HG03354 (cell line): ENCODE data around the gene PTGES3.
"Not testable (repeated sequence)": the region's sequence is repeated elsewhere in the genome, so short reads cannot be mapped to it uniquely, and the experiment has no call there.

Experiments
- ATAC-seq: cut with Tn5 transposase; IDR thresholded peaks from one replicate; pipeline ENCODE4 v1.9.1; 2021; ENCODE audit warnings: mild to moderate bottlenecking; ENCODE audit not compliant: unreplicated experiment, poor library complexity, severe bottlenecking

Gene PTGES3

GRCh38 chr12:56713345-56713744 is 25.3 kb upstream of the PTGES3 start:
- no peak for ATAC-seq

GRCh38 chr12:56709759-56710376 is 21.8 kb upstream of the PTGES3 start:
- ATAC-seq: no peak

GRCh38 chr12:56704522-56704921 is 16.4 kb upstream of the PTGES3 start:
- ATAC-seq: not testable (repeated sequence)

- ATAC-seq: no peak
These were observed 11.1 kb upstream of the PTGES3 start for GRCh38 chr12:56699020-56699661.

- no peak for ATAC-seq
These were observed 7.4 kb upstream of the PTGES3 start for GRCh38 chr12:56695327-56696101.

- ATAC-seq: no peak
These were observed 6.1 kb upstream of the PTGES3 start for GRCh38 chr12:56694161-56694560.

- no peak for ATAC-seq
These were observed 694 bp upstream of the PTGES3 start for GRCh38 chr12:56688846-56689109.

GRCh38 chr12:56687223-56688128 is 608 bp downstream of the PTGES3 start:
- ATAC-seq: peak; percentile 36

- no peak for ATAC-seq
These were observed 3.2 kb downstream of the PTGES3 start for GRCh38 chr12:56684745-56685359.

- ATAC-seq: no peak
These were observed 5.8 kb downstream of the PTGES3 start for GRCh38 chr12:56682323-56682722.

GRCh38 chr12:56679883-56680575 is 8.1 kb downstream of the PTGES3 start:
- no peak for ATAC-seq

GRCh38 chr12:56678852-56679251 is 9.2 kb downstream of the PTGES3 start:
- no peak for ATAC-seq

- ATAC-seq: peak; percentile 75
These were observed 10.4 kb downstream of the PTGES3 start for GRCh38 chr12:56677680-56678079.

GRCh38 chr12:56676851-56677580 is 11.1 kb downstream of the PTGES3 start:
- ATAC-seq: peak; percentile 44

- ATAC-seq: no peak
These were observed 16.5 kb downstream of the PTGES3 start for GRCh38 chr12:56671608-56672007.

- ATAC-seq: no peak
These were observed 17.2 kb downstream of the PTGES3 start for GRCh38 chr12:56670836-56671235.

- no peak for ATAC-seq
These were observed 20.0 kb downstream of the PTGES3 start for GRCh38 chr12:56668197-56668457.

GRCh38 chr12:56661979-56662638 is 26.0 kb downstream of the PTGES3 start:
- no peak for ATAC-seq
